Suprapubic skin (tissue), 4 donors: ENCODE data around the gene ZBTB17.

ENCODE experiments used
- EP300 ChIP-seq: sonication (generic); formaldehyde crosslinking; IDR thresholded peaks from one replicate; pipeline ENCODE4 v1.6.1; 2017; ENCODE audit warnings: antibody characterized with exemption
- POLR2A ChIP-seq, 2 donors: fragments of 450-650 bp; IDR thresholded peaks; one replicate each; pipeline ENCODE4 v1.6.1; 2017; ENCODE audit warnings: antibody characterized with exemption in 2 of 2, mild to moderate bottlenecking in 2 of 2, moderate library complexity in 2 of 2
- POLR2AphosphoS5 ChIP-seq, 3 donors: sonication (generic); formaldehyde crosslinking; IDR thresholded peaks; one replicate each; pipeline ENCODE4 v1.6.1; 2017; ENCODE audit warnings: antibody characterized with exemption in 3 of 3
- TF ChIP-seq, protein P1 (sequence below), 2 donors: fragments of 200-600 bp in 1 of 2; fragments of 450-650 bp in 1 of 2; sonication (generic) in 1 of 2; IDR thresholded peaks; one replicate each; pipeline ENCODE4 v1.5.1; 2016 to 2019; ENCODE audit warnings: antibody characterized with exemption in 2 of 2, mild to moderate bottlenecking in 1 of 2, moderate library complexity in 1 of 2

DNA sequence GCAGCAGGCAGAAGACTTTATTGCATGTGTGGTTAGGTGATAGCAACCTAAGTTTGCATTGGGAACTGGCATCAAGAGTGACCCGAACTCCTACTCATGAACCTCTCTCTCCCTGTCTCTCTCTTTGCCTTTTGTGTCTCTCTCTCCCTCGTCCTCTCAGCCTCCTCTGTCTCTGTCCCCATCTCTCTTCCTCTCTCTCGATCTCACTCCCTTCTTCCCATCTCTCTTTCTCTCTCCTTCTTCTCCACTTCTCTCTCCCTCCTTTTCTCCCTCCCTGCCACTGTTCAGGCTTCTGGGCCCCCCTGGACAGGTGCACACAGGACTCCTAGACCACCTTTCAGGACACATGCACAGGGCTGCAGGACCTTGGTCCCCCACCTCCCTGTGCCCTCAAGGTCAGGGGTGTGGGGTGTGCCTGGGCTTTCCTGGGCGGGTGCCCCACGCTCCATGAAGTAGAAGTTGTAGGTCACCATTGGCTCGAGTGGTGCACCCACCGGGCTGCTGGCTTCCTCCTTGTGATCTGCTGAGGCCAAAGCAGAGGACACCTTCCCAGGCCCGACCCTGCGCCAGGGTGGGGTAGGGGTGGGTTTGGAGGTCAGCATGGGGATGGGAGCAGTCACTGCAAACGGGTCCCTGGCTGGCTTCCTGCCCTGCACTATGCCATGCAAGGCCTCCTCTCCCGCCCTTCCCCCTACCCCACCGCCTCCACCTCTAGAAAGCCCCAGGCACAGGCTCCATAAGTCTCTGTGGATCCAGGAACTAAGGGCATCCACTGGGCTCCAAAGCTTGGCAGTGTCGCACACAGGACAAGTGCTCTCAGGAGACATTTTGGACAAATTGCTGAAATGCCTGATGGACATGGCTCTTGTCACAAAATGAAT lies 13.2 kb upstream of the ZBTB17 start:
- TF ChIP-seq, protein P1, sequence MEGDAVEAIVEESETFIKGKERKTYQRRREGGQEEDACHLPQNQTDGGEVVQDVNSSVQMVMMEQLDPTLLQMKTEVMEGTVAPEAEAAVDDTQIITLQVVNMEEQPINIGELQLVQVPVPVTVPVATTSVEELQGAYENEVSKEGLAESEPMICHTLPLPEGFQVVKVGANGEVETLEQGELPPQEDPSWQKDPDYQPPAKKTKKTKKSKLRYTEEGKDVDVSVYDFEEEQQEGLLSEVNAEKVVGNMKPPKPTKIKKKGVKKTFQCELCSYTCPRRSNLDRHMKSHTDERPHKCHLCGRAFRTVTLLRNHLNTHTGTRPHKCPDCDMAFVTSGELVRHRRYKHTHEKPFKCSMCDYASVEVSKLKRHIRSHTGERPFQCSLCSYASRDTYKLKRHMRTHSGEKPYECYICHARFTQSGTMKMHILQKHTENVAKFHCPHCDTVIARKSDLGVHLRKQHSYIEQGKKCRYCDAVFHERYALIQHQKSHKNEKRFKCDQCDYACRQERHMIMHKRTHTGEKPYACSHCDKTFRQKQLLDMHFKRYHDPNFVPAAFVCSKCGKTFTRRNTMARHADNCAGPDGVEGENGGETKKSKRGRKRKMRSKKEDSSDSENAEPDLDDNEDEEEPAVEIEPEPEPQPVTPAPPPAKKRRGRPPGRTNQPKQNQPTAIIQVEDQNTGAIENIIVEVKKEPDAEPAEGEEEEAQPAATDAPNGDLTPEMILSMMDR (IDR thresholded peaks at IDR 0.05), result no peak
- TF ChIP-seq POLR2A (IDR thresholded peaks at IDR 0.05), result no peak
- TF ChIP-seq POLR2AphosphoS5 (IDR thresholded peaks at IDR 0.05), result no peak
- no peak for TF ChIP-seq EP300
